Activated naive CD4-positive, alpha-beta T cell treated with anti-CD3 and anti-CD28 coated beads, Interleukin-2, amount 50 U/mL, for 16 hours (primary cell): ENCODE results near the gene TBX10.
A peak's percentile ranks its signal among the peaks of the same experiment; 100 is the strongest.
"Not testable (repeated sequence)": the region's sequence is repeated elsewhere in the genome, so short reads cannot be mapped to it uniquely, and the experiment has no call there.

Experiments
- DNase-seq: peaks from one replicate; pipeline ENCODE4 v3.0.0-alpha.2; 2020

The TBX10 gene

DNA sequence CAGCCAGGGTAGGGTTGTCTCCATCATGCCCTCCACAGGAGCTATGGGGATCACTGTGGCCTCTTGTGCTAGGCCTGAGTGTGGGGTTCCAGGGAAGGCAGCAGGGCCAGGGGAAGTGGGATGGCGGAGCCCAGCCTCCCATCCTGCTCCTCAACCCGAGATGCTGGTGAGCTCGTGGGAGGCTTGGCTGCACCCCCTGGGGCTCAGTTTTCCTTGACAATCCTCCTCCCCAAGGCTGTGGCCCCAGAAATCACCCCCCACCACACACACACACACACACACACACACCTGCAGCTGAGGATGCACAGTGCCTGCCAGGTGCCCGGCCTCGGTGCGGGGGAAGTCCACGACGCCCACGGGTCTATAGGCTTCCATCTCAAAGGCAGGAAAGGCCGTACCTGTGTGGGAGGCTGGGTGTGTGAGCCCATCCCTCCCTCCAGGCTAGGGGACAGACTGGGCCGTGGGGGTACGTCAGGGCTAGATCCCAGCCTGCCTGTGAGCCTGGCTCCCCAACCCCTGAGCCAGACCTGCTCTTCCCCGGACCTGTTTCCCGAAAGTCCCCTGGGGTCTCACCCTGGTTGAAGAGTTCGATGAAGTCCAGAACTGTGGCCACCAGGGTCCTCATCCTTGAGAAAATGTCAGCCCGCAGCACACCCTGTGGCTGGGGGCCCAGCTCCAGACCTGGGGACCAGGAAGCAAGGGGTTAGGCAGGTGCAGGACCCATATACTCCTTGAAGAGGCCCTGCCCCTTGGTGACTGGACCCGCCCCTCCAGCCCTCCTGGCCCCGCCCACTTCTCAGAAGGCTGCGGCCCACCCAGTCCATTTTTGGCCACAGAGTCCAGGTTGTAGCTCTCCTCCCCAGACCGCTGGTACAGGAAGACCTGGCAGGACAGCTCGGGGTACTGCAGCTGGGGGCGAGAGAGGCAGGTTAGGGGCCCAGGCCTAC is 5.2 kb upstream of the TBX10 start:
- DNase-seq, result no peak

DNA sequence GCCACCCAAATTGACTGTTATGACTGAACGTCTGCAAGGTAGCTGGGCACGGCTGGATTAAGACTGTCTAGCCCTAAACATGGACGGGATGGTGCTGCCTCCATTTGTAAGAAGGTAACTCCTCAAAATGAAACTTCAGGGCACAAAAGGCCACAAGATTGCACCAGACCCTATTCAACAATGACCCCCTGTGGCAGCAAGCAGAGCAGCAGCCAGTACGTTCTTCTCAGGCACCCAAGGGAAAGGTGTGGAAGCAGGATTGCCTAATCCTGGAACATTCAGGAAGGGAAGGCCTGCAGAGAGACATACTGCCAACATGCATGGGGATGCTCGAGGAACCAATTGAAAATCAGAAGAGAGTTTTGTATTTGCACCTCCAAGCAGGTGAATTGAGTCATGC is 4.5 kb upstream of the TBX10 start:
- DNase-seq, result no peak

DNA sequence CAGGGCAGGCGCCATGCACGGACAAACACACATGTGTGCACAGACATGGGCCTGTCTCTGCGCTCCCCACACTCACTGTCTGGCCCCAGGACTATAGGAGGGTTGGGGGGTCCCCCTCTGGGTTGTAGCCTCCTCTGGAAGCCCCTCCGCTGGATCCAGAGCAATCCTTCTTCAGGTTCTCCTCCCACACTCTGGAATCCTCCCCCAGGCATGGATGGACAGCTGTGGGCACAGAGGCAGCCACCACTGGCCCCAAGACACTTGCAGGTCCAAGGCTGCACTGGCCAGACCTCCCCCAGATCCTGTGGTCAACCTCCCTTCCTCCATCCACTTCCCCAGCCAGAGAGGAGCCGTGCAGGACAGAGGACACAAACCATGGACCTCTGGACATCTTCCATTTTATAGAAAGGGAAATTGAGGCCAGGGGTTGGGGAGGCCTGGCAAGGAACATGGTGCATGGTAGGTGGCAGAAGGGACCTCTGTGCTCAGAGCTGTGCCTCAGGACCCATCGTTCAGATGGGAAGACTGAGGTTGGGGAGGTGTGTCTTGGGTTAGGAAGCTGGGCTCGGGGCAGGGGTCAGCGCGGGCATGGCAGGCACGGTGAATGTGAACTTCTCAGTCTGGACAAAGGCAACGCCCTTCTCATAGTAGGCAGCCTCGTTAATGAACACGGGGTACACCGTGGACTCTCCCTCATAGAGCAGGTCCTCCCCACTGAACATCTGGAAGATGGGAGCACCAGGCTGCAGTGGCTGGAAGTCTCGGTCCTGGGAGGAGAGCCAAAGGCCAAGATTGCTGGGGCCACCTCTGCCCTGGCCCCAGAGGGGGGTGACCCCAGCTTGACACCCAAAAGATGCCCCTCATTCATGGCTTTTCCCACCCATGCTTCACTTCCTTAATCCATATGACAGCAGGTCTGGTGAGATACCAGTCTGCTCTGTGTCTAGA is 2.9 kb upstream of the TBX10 start:
- no peak for DNase-seq

GRCh38 chr11:67641338-67642172 is 2.0 kb upstream of the TBX10 start:
- DNase-seq, result no peak

- DNase-seq, result no peak
Measured at GRCh38 chr11:67640758-67641337, 1.3 kb upstream of the TBX10 start.

- DNase-seq, result peak; percentile 65
Measured at GRCh38 chr11:67640021-67640757, 626 bp upstream of the TBX10 start.

DNA sequence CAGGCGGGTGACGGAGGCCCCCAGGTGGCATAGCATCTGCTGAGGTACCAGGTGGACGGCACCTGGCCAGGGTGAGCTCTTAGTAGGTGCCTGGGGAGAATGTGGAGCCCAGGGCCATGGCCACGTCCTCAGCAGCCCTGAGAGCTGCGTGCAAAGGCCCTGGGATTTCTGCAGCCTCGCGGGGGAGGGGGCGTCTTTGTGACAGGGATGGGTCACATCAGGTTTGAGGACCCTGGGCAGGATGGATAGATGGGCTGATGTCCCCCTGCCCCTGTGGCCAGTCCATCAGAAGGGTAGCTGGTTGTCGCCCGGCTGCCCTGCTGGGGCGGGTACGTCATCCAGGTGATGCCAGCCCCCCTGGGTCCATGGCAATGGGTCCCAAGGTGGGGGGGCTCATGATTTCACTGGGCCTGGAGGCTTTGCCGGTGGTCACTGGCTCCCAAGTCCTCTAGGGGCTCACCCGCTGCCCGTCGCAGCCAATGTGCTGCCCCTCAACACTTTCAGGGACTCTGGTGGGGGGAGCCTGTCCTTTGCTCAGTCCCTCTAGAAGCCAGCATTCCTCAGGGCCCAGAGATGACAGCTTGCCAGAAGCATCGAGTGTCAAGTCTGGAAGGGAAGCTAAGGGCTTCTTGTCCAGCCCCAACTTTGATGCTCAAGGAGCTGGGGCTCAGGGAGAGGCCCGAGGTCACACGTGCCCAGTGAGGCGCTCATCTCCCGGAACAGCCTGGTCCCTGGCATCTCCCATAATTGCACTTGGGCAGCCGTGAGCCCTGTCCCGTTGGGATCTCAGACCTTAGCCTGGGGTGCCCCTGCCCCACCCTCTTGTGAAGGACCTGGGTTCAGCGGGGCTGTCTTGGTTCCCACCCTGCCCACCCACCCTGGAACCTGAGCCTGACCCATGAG is 777 bp downstream of the TBX10 start:
- no peak for DNase-seq

DNA sequence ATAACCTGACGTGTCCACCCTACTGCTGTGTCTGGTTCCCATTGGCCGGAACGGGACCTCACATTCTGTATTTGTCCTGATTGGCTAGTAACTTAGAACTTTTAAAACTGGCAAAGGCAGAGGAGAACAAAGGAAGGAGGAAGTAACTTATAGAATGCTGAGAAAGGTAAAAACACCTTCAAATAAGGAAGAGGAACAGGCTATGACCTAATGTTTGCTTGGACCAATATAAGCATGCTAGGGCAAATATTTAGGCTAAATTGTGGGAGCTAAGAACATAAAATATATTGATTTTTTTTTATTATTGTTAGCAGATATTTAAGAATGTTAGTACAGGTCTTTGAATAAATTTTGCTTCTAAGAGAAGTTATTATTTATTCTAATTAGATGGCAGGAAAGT is 2.1 kb downstream of the TBX10 start:
- DNase-seq, result not testable (repeated sequence)

GRCh38 chr11:67636962-67637361 is 2.6 kb downstream of the TBX10 start:
- no peak for DNase-seq

GRCh38 chr11:67635231-67635521 is 4.4 kb downstream of the TBX10 start:
- DNase-seq, result no peak

DNA sequence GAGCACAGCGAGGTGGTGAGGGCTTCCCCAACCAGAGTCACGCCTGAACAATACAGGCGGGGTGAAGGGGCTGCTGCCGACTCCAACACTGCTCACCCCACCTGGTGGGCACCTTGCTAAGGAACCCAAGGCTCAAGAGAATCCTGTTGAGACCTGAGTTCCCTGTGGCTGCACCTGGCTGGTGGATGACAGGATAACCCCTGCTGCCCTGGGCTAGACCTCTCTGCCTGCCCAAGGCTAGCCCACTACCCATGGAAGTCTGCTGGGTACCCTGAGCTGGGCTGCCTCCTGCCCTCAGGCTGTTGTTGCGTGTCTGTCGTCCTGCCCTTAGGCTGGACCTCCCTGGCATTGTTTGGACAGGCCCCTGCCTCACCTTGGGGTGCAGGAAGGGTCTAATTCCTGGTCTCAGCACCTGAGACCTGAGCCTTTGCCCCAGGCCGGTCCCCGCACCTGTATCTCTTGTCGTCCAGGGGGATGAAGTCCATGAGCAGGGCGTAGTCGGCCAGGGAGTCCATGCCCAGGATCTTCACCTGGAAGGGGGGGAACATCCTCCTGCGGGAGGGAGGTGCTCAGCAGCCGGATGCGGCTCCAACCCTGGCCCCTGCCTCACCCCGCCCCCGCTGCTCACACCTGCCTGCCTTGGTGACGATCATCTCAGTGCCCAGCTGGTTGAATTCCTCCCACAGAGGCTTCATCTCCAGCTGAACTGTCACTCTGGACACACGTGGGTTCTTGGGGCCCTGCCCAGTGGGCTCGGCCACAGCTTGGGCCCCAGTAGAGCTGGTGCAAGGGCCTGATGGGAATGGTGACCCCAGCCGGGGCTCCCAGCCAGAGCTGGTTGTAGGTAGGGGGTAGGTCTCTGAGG is 5.0 kb downstream of the TBX10 start:
- no peak for DNase-seq

DNA sequence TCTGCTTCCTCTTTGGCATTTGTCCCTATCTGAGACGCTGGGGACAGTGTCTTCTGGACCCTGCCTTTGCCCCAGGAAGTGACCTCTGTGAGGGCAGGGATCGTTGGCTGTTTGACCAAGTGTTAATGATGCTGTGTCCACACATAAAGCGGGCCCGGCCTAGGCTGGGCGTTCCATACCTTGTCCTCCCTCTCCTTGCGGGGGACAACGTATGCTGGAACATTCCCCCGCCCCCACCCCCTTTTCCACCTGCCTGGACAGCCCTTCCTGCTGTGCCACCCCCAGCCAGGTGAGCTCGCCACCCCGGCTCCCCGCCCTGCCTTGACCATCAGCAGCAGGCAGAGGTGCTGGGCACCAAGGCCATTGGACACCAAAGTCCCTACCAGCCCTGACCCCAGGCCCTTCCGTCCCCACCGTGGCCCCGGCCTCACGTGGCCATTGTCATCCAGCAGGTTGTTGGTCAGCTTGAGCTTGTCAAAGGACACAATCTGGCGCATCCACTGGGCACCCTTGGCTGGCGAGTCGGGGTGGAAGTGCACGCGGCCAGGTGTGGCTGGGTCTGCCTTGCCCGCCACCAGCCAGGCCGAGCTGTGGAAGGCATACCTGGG is 5.7 kb downstream of the TBX10 start:
- no peak for DNase-seq

DNA sequence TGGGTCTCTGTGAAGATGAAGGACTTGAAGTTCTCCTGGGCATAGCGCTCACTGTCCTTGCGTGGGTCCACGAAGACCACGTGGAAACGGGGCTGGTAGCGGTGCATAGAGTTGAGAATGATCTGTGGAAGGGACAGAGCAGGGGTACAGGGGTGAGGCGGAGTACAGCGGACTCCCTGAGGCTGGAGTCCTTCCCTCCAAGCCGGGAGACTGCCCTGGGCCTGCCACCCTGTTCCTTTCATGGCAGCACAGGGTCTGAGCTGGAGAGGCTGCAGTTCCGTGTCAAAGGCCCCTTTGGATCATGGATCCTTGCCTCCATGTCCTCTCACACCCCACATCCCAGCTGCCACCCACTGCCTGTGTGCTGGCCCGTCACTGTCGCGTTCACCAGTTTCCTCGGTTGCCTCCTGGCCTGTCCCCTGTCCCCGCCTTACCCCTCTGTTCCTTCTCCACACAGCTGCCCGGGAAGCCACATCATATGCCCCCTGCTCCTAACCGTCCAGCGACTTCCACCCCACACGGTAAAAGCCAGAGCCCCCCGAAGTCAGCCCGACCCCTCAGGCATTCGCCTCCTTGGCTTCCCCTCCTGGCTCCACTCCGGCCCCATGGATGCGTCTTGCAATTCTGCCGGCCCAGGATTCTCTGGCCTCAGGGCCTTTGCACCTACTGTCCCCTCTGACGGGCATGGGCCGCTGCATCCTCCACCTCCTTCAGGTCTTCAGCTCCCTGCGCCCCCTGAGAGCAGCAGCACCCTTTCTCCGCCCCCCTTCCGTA is 6.4 kb downstream of the TBX10 start:
- DNase-seq, result no peak

GRCh38 chr11:67632175-67632981 is 7.2 kb downstream of the TBX10 start:
- DNase-seq, result no peak

GRCh38 chr11:67631853-67632174 is 7.7 kb downstream of the TBX10 start:
- no peak for DNase-seq

DNA sequence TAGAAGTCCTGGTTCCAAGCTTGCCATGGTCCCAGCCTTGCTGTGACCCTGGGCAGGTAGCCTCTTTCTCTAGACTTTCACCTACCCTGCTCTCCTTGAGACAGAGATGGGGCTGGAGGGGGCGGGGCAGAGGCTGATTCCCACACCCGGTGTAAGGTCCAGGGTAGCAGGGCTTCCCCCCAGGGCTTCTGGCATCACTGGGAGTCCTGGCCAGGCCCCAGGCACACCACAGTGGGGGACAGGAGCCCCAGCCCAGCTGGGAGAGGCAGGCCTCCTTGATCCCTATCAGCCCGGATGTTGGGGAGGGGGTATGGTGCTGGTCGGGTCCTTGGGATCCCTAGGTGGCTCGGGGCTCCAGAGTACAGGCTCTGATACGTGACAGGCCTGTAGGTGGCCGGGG is 8.2 kb downstream of the TBX10 start:
- no peak for DNase-seq

GRCh38 chr11:67630943-67631331 is 8.6 kb downstream of the TBX10 start:
- no peak for DNase-seq
